M059J (cell line): Measurements from ENCODE around the gene KLHL42. TPM values are rescaled to one million over a fixed set of nuclear protein-coding genes. Genes with fewer than 3 reads are reported as not detected.

ENCODE experiments used
- total RNA-seq: library from RNA; depleted of rRNA; stranded (reverse); fragments of >200 nt; shearing (Covaris generic); gene quantifications from 2 replicates; pipeline ENCODE4 v1.2.3, GENCODE V29; 2014; rRNA removed

Gene KLHL42
- total RNA-seq, 1 experiment from 2014 or later: 13.2 TPM

Other genes with a start within 250 kb of the KLHL42 start
- gene REP15, start 83.8 kb upstream of the KLHL42 start, total RNA-seq: 1.2 TPM in 1 of 2 replicates, not detected in the other
- gene MRPS35, start 69.4 kb upstream of the KLHL42 start, total RNA-seq: 66.7 and 97.6 TPM in 2 replicates
- gene MANSC4, start within 50 bp of the KLHL42 start, total RNA-seq: not detected in 2 replicates
- gene PTHLH, start 192.5 kb downstream of the KLHL42 start, total RNA-seq: 7.5 and 8.1 TPM in 2 replicates